ENCODE results near the gene MED13.
"Not testable (repeated sequence)": the region's sequence is repeated elsewhere in the genome, so short reads cannot be mapped to it uniquely, and the experiment has no call there.

MED13 gene

GRCh38 chr17:62001105-62001504 lies 64.0 kb downstream of the MED13 start:
- no peak overlapping the region for H3K4me2 ChIP-seq (ENCODE audit: low read length)
- H4K91ac ChIP-seq (ENCODE audit: low read depth, low read length) = no peak overlapping the region
- no peaks in the 10 kb centered on the region for H3K27me3 ChIP-seq (ENCODE audit: insufficient read depth, low read length)
- H2AFZ ChIP-seq (ENCODE audit: insufficient read depth, low read length, poor library complexity) = no peak overlapping the region
- no peaks in the 10 kb centered on the region for H3K79me1 ChIP-seq (ENCODE audit: low read length)
- H3K4me3 ChIP-seq (ENCODE audit: low read depth, low read length) = no peak overlapping the region
- no CpG with 5 or more reads among the region's 2 CpGs for WGBS (ENCODE audit: extremely low coverage, insufficient coverage, insufficient read length)
- no peak overlapping the region for H3K14ac ChIP-seq (ENCODE audit: low read length)
- H2AK5ac ChIP-seq (ENCODE audit: low read length) = no peak overlapping the region
- no peak overlapping the region for H2BK5ac ChIP-seq (ENCODE audit: low read depth, low read length, poor library complexity)
- no peak overlapping the region for H2BK12ac ChIP-seq (ENCODE audit: low read length)
- H3K23ac ChIP-seq (ENCODE audit: low read length) = no peak overlapping the region
- H3K18ac ChIP-seq (ENCODE audit: low read length) = no peak overlapping the region
- H3K4me1 ChIP-seq (ENCODE audit: control insufficient read depth in 1 of 2, insufficient read depth in 2 of 2, low read length in 2 of 2) = no peaks in the 10 kb centered on the region
- H3K9me3 ChIP-seq (ENCODE audit: insufficient read depth, low read depth, low read length) = no peaks in the 10 kb centered on the region
- no peak for DNase-seq
- H3K9ac ChIP-seq (ENCODE audit: low read length) = no peak overlapping the region
- peaks cover 9 to 10% of the 10 kb centered on the region in 2 experiments for H3K36me3 ChIP-seq (ENCODE audit: control insufficient read depth in 1 of 2, insufficient read depth in 2 of 2, low read length in 2 of 2)
- no peak overlapping the region for H3K4ac ChIP-seq (ENCODE audit: low read depth, low read length)
- H4K8ac ChIP-seq (ENCODE audit: low read depth, low read length) = no peak overlapping the region
- no peak overlapping the region for H3K27ac ChIP-seq (ENCODE audit: low read depth, low read length)
- no peaks in the 10 kb centered on the region for H3K79me2 ChIP-seq (ENCODE audit: control insufficient read depth, insufficient read depth, low read length, poor library complexity)
- no peak overlapping the region for H2BK120ac ChIP-seq (ENCODE audit: insufficient read depth, low read length, poor library complexity)
- no peak overlapping the region for H4K12ac ChIP-seq (ENCODE audit: low read depth, low read length)

GRCh38 chr17:62000186-62000585 lies 64.9 kb downstream of the MED13 start:
- Histone ChIP-seq H4K12ac (ENCODE audit: low read depth, low read length) (no peak overlapping the region), H3K79me1 (ENCODE audit: low read length) (no peaks in the 10 kb centered on the region), H3K14ac (ENCODE audit: low read length) (no peak overlapping the region), H3K4me1 (ENCODE audit: control insufficient read depth in 1 of 2, insufficient read depth in 2 of 2, low read length in 2 of 2) (no peaks in the 10 kb centered on the region), H3K27ac (ENCODE audit: low read depth, low read length) (no peak overlapping the region), H3K27me3 (ENCODE audit: insufficient read depth, low read length) (no peaks in the 10 kb centered on the region), H3K9me3 (ENCODE audit: insufficient read depth, low read depth, low read length) (no peaks in the 10 kb centered on the region), H2BK120ac (ENCODE audit: insufficient read depth, low read length, poor library complexity) (no peak overlapping the region), H3K36me3 (ENCODE audit: control insufficient read depth in 1 of 2, insufficient read depth in 2 of 2, low read length in 2 of 2) (peaks cover 4 to 7% of the 10 kb centered on the region in 2 experiments), H3K23ac (ENCODE audit: low read length) (no peak overlapping the region), H3K4me2 (ENCODE audit: low read length) (no peak overlapping the region), H3K9ac (ENCODE audit: low read length) (no peak overlapping the region), H2BK5ac (ENCODE audit: low read depth, low read length, poor library complexity) (no peak overlapping the region), H3K4ac (ENCODE audit: low read depth, low read length) (no peak overlapping the region), H4K8ac (ENCODE audit: low read depth, low read length) (no peak overlapping the region), H2AFZ (ENCODE audit: insufficient read depth, low read length, poor library complexity) (no peak overlapping the region), H2AK5ac (ENCODE audit: low read length) (no peak overlapping the region), H3K18ac (ENCODE audit: low read length) (no peak overlapping the region), H4K91ac (ENCODE audit: low read depth, low read length) (no peak overlapping the region), H2BK12ac (ENCODE audit: low read length) (no peak overlapping the region), H3K79me2 (ENCODE audit: control insufficient read depth, insufficient read depth, low read length, poor library complexity) (no peaks in the 10 kb centered on the region), H3K4me3 (ENCODE audit: low read depth, low read length) (no peak overlapping the region)
- no peak for DNase-seq
- no CpG with 5 or more reads among the region's 3 CpGs for WGBS (ENCODE audit: extremely low coverage, insufficient coverage, insufficient read length)

- WGBS (ENCODE audit: extremely low coverage, insufficient coverage, insufficient read length) = no CpG with 5 or more reads among the region's 4 CpGs
- DNase-seq; H4K8ac ChIP-seq (ENCODE audit: low read depth, low read length); H4K91ac ChIP-seq (ENCODE audit: low read depth, low read length); H3K27ac ChIP-seq (ENCODE audit: low read depth, low read length); H3K4me1 ChIP-seq (ENCODE audit: control insufficient read depth in 1 of 2, insufficient read depth in 2 of 2, low read length in 2 of 2); H2BK120ac ChIP-seq (ENCODE audit: insufficient read depth, low read length, poor library complexity); H2BK5ac ChIP-seq (ENCODE audit: low read depth, low read length, poor library complexity); H2BK12ac ChIP-seq (ENCODE audit: low read length); H3K9me3 ChIP-seq (ENCODE audit: insufficient read depth, low read depth, low read length); H3K4ac ChIP-seq (ENCODE audit: low read depth, low read length); H3K4me2 ChIP-seq (ENCODE audit: low read length); H2AK5ac ChIP-seq (ENCODE audit: low read length); H3K79me1 ChIP-seq (ENCODE audit: low read length); H2AFZ ChIP-seq (ENCODE audit: insufficient read depth, low read length, poor library complexity); H3K9ac ChIP-seq (ENCODE audit: low read length); H3K18ac ChIP-seq (ENCODE audit: low read length); H3K27me3 ChIP-seq (ENCODE audit: insufficient read depth, low read length); H3K14ac ChIP-seq (ENCODE audit: low read length); H3K23ac ChIP-seq (ENCODE audit: low read length); H3K4me3 ChIP-seq (ENCODE audit: low read depth, low read length); H3K79me2 ChIP-seq (ENCODE audit: control insufficient read depth, insufficient read depth, low read length, poor library complexity); H4K12ac ChIP-seq (ENCODE audit: low read depth, low read length): not testable (repeated sequence)
- peaks cover 12 to 13% of the 10 kb centered on the region in 2 experiments for H3K36me3 ChIP-seq (ENCODE audit: control insufficient read depth in 1 of 2, insufficient read depth in 2 of 2, low read length in 2 of 2)
These were observed 66.5 kb downstream of the MED13 start for GRCh38 chr17:61998534-61998933.

- Histone ChIP-seq H3K4me3 (ENCODE audit: low read depth, low read length) (no peak overlapping the region), H3K9ac (ENCODE audit: low read length) (no peak overlapping the region), H3K14ac (ENCODE audit: low read length) (no peak overlapping the region), H3K79me2 (ENCODE audit: control insufficient read depth, insufficient read depth, low read length, poor library complexity) (no peaks in the 10 kb centered on the region), H3K27me3 (ENCODE audit: insufficient read depth, low read length) (no peaks in the 10 kb centered on the region), H3K4me2 (ENCODE audit: low read length) (no peak overlapping the region), H4K8ac (ENCODE audit: low read depth, low read length) (no peak overlapping the region), H2BK5ac (ENCODE audit: low read depth, low read length, poor library complexity) (no peak overlapping the region), H3K9me3 (ENCODE audit: insufficient read depth, low read depth, low read length) (no peaks in the 10 kb centered on the region), H3K27ac (ENCODE audit: low read depth, low read length) (no peak overlapping the region), H3K23ac (ENCODE audit: low read length) (no peak overlapping the region), H3K18ac (ENCODE audit: low read length) (no peak overlapping the region), H3K36me3 (ENCODE audit: control insufficient read depth in 1 of 2, insufficient read depth in 2 of 2, low read length in 2 of 2) (peaks cover 16% of the 10 kb centered on the region in 2 experiments), H2AK5ac (ENCODE audit: low read length) (no peak overlapping the region), H3K79me1 (ENCODE audit: low read length) (no peaks in the 10 kb centered on the region), H2BK12ac (ENCODE audit: low read length) (no peak overlapping the region), H2AFZ (ENCODE audit: insufficient read depth, low read length, poor library complexity) (no peak overlapping the region), H4K91ac (ENCODE audit: low read depth, low read length) (no peak overlapping the region), H3K4me1 (ENCODE audit: control insufficient read depth in 1 of 2, insufficient read depth in 2 of 2, low read length in 2 of 2) (no peaks in the 10 kb centered on the region), H2BK120ac (ENCODE audit: insufficient read depth, low read length, poor library complexity) (no peak overlapping the region), H3K4ac (ENCODE audit: low read depth, low read length) (no peak overlapping the region), H4K12ac (ENCODE audit: low read depth, low read length) (no peak overlapping the region)
- no peak for DNase-seq
- no CpG with 5 or more reads among the region's 2 CpGs for WGBS (ENCODE audit: extremely low coverage, insufficient coverage, insufficient read length)
These were observed 67.4 kb downstream of the MED13 start for GRCh38 chr17:61997664-61998063.
